Measurements from ENCODE around the gene FOLR2.

GRCh38 chr11:72204886-72205285 lies 11.7 kb upstream of the FOLR2 start:
- TF ChIP-seq RAD21 (IDR thresholded peaks at IDR 0.05; ENCODE audit: low read depth) = no peak
- TF ChIP-seq, protein P1, sequence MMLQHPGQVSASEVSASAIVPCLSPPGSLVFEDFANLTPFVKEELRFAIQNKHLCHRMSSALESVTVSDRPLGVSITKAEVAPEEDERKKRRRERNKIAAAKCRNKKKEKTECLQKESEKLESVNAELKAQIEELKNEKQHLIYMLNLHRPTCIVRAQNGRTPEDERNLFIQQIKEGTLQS (IDR thresholded peaks at IDR 0.05) = no peak
- TF ChIP-seq CTCF (IDR thresholded peaks at IDR 0.05 in 2 of 3, conservative IDR thresholded peaks at IDR 0.05 in 1 of 3; ENCODE audit: borderline replicate concordance in 1 of 3, insufficient read depth in 1 of 3, low read depth in 2 of 3, low read length in 2 of 3) = no peak
- TF ChIP-seq POLR2A (IDR thresholded peaks at IDR 0.05; ENCODE audit: borderline replicate concordance, extremely low read depth, insufficient read depth, insufficient read length) = no peak
- no peak for TF ChIP-seq MAX (IDR thresholded peaks at IDR 0.05)
- no peak for TF ChIP-seq EZH2 (IDR thresholded peaks at IDR 0.05)
- no peak for TF ChIP-seq ZNF274 (IDR thresholded peaks at IDR 0.05; ENCODE audit: low read depth, low read length)
